Spleen (tissue), 7 donors: ENCODE measurements around the gene SV2C.

ENCODE experiments used
- POLR2A ChIP-seq, 3 donors: fragments of 450-650 bp; IDR thresholded peaks; one replicate each; pipeline ENCODE4 v1.5.1; 2017; ENCODE audit warnings: antibody characterized with exemption in 3 of 3, mild to moderate bottlenecking in 1 of 3
- POLR2AphosphoS5 ChIP-seq, 3 donors: sonication (generic); formaldehyde crosslinking; IDR thresholded peaks; one replicate each; pipeline ENCODE4 v1.5.1; 2017; ENCODE audit warnings: antibody characterized with exemption in 3 of 3
- TF ChIP-seq, protein P1 (sequence below), 11 experiments: fragments of 200-600 bp in 7 of 11; fragments of 450-650 bp in 4 of 11; sonication (generic) in 4 of 11; IDR thresholded peaks in 8 of 11; conservative IDR thresholded peaks in 3 of 11; 1 replicate in 7 of 11; 2 replicates in 4 of 11; pipeline versions ENCODE4 v1.4.0 to v1.8.0; 2016 to 2021; ENCODE audit warnings: antibody characterized with exemption in 11 of 11, inconsistent platforms in 4 of 11, mild to moderate bottlenecking in 1 of 11
- donor health status: DM: no; HTN: no; CAD: no; lungs with moderate emphysema.
- donor health status: DM: no; HTN: no; CAD: no.
- donor health status: DM: no; HTN: no; CAD: no.

DNA sequence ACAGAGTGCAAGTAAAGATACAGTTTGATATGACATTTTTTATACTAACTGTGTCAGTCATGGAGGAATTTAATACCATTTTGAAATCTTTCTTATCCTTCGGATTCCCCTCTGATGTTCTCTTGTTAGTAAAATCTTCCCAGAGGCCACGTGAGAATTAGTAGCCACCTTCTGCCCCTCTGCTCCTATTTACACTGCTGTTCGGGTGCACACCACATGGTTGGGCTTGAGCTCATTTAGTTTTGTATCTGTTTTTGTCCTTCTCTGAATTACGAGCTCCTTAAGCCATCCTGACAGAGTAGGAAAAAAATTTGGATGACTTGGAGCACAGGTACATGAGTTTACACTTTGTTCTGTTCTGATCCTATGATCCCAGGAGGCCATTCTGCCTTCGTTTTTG, 109.7 kb downstream of the SV2C start:
- TF ChIP-seq, protein P1, sequence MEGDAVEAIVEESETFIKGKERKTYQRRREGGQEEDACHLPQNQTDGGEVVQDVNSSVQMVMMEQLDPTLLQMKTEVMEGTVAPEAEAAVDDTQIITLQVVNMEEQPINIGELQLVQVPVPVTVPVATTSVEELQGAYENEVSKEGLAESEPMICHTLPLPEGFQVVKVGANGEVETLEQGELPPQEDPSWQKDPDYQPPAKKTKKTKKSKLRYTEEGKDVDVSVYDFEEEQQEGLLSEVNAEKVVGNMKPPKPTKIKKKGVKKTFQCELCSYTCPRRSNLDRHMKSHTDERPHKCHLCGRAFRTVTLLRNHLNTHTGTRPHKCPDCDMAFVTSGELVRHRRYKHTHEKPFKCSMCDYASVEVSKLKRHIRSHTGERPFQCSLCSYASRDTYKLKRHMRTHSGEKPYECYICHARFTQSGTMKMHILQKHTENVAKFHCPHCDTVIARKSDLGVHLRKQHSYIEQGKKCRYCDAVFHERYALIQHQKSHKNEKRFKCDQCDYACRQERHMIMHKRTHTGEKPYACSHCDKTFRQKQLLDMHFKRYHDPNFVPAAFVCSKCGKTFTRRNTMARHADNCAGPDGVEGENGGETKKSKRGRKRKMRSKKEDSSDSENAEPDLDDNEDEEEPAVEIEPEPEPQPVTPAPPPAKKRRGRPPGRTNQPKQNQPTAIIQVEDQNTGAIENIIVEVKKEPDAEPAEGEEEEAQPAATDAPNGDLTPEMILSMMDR (IDR thresholded peaks at IDR 0.05 in 8 of 11, conservative IDR thresholded peaks at IDR 0.05 in 3 of 11) = no peak
- TF ChIP-seq POLR2A (IDR thresholded peaks at IDR 0.05) (no peak), POLR2AphosphoS5 (IDR thresholded peaks at IDR 0.05) (no peak)
